PC-3 (cell line): ENCODE data around the gene SAMD9. TPM values are rescaled to one million over a fixed set of nuclear protein-coding genes. Genes with fewer than 3 reads are reported as not detected.

ENCODE experiments used
- ATAC-seq: fragments of 200-7000 bp; cut with Tn5 transposase; 2 replicates; pipeline ENCODE4 v1.9.1; 2020; ENCODE audit warnings: mild to moderate bottlenecking, moderate library complexity
- BruUV-seq: library from RNA; stranded (reverse); fragments of 400-500 nt; replicated peaks from 2 replicates; lab custom pipeline; 2021; lab: Mats Ljungman, UMichigan
- CTCF ChIA-PET: fragments of 300-600 bp; sonication (Branson Sonifier 250); formaldehyde crosslinking; loops from one replicate; lab custom pipeline; 2022; ENCODE audit warnings: antibody characterized with exemption; lab: Charles Lee
- POLR2A ChIA-PET: fragments of 300-600 bp; sonication (Branson Sonifier 250); formaldehyde crosslinking; loops from one replicate; lab custom pipeline; 2022; ENCODE audit warnings: antibody characterized with exemption; ENCODE audit not compliant: unreplicated experiment; lab: Charles Lee
- DNase-seq: peaks from one replicate; pipeline ENCODE4 v3.0.0-alpha.2; 2015
- H2AFZ ChIP-seq: fragments of 300-600 bp; sonication (generic); 2 replicates; pipeline ENCODE4 v1.6.0; 2016; ENCODE audit warnings: antibody characterized with exemption, low read length
- H3F3A ChIP-seq: fragments of 300-600 bp; sonication (generic); one replicate; pipeline ENCODE4 v1.6.0; 2017; ENCODE audit warnings: antibody characterized with exemption, low read length, control low read depth, mild to moderate bottlenecking; ENCODE audit not compliant: unreplicated experiment
- H3K27ac ChIP-seq: fragments of 300-600 bp; sonication (generic); 2 replicates; pipeline ENCODE4 v1.5.1; 2016; ENCODE audit warnings: mild to moderate bottlenecking, low read length
- H3K27me3 ChIP-seq: fragments of 300-600 bp; sonication (generic); 2 replicates; pipeline ENCODE4 v1.6.1; 2016; ENCODE audit warnings: low read length, mixed read lengths
- H3K36me3 ChIP-seq: fragments of 300-600 bp; sonication (generic); 2 replicates; pipeline ENCODE4 v1.6.1; 2016; ENCODE audit warnings: low read depth, mixed run types, low read length, mixed read lengths
- H3K4me1 ChIP-seq: fragments of 300-600 bp; sonication (generic); 2 replicates; pipeline ENCODE4 v1.5.1; 2016; ENCODE audit warnings: low read length; ENCODE audit not compliant: insufficient read depth
- H3K4me2 ChIP-seq: fragments of 300-600 bp; sonication (generic); 2 replicates; pipeline ENCODE4 v1.6.0; 2016; ENCODE audit warnings: low read length
- H3K4me3 ChIP-seq: fragments of 300-600 bp; sonication (generic); 2 replicates; pipeline ENCODE4 v1.5.1; 2016; ENCODE audit warnings: mild to moderate bottlenecking, low read length, mixed read lengths
- H3K79me2 ChIP-seq: fragments of 300-600 bp; sonication (generic); 2 replicates; pipeline ENCODE4 v1.6.1; 2017; ENCODE audit warnings: low read length, mixed read lengths
- H3K9ac ChIP-seq: fragments of 300-600 bp; sonication (generic); 2 replicates; pipeline ENCODE4 v1.6.0; 2016; ENCODE audit warnings: mild to moderate bottlenecking, low read length
- H3K9me2 ChIP-seq: fragments of 300-600 bp; sonication (generic); replicated peaks from 2 replicates; pipeline ENCODE4 v1.6.1; 2016; ENCODE audit warnings: mixed run types, low read length, mixed read lengths
- H3K9me3 ChIP-seq: fragments of 300-600 bp; sonication (generic); 2 replicates; pipeline ENCODE4 v1.6.1; 2016; ENCODE audit warnings: low read length, mixed read lengths
- H4K20me1 ChIP-seq: fragments of 300-600 bp; sonication (generic); 2 replicates; pipeline ENCODE4 v1.6.1; 2016; ENCODE audit warnings: low read length, mixed read lengths
- EZH2 ChIP-seq: fragments of 300-600 bp; sonication (generic); IDR thresholded peaks from one replicate; pipeline ENCODE4 v1.6.1; 2017; ENCODE audit warnings: antibody characterized with exemption, mild to moderate bottlenecking, low read length; ENCODE audit not compliant: unreplicated experiment
- EZH2phosphoT487 ChIP-seq: fragments of 300-600 bp; sonication (generic); IDR thresholded peaks from 2 replicates; pipeline ENCODE4 v1.6.1; 2018; ENCODE audit warnings: mild to moderate bottlenecking, antibody characterized with exemption, low read length, borderline replicate concordance
- intact Hi-C: fragments of 100-400 bp; cut with micrococcal nuclease; formaldehyde crosslinking; loops from 2 replicates; pipeline ENCODE4 v1.9.0; 2023
- total RNA-seq: library from RNA; depleted of rRNA; stranded (reverse); fragments of >200 nt; gene quantifications from 2 replicates; pipeline ENCODE4 v1.2.3, GENCODE V29; 2014
- TF ChIP-seq, protein P1 (sequence below): fragments of 300-600 bp; sonication (generic); conservative IDR thresholded peaks from 2 replicates; pipeline ENCODE4 v1.5.1; 2017; ENCODE audit warnings: antibody characterized with exemption, low read depth, mild to moderate bottlenecking, low read length

Gene SAMD9
- total RNA-seq, 1 experiment from 2014 or later = 3.0 TPM

- H3F3A ChIP-seq = no peaks in the 10 kb centered on the region
- peak; percentile 13 for DNase-seq
- BruUV-seq = no TSS peak
Observed at GRCh38 chr7:93148144-93148543, 30.4 kb upstream of the SAMD9 start, which contains the start of gene SAMD9L. Gene SAMD9L (minus strand): TSS chr7:93148385. CDS start chr7:93135971, 12,414 bp downstream.

GRCh38 chr7:93147363-93147762 lies 29.6 kb upstream of the SAMD9 start:
- no peak overlapping the region for H3K27ac ChIP-seq
- TF ChIP-seq, protein P1, sequence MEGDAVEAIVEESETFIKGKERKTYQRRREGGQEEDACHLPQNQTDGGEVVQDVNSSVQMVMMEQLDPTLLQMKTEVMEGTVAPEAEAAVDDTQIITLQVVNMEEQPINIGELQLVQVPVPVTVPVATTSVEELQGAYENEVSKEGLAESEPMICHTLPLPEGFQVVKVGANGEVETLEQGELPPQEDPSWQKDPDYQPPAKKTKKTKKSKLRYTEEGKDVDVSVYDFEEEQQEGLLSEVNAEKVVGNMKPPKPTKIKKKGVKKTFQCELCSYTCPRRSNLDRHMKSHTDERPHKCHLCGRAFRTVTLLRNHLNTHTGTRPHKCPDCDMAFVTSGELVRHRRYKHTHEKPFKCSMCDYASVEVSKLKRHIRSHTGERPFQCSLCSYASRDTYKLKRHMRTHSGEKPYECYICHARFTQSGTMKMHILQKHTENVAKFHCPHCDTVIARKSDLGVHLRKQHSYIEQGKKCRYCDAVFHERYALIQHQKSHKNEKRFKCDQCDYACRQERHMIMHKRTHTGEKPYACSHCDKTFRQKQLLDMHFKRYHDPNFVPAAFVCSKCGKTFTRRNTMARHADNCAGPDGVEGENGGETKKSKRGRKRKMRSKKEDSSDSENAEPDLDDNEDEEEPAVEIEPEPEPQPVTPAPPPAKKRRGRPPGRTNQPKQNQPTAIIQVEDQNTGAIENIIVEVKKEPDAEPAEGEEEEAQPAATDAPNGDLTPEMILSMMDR = no peak
- TF ChIP-seq EZH2 (no peak), EZH2phosphoT487 (no peak)
- peak overlapping the region; percentile 47 for H3K9ac ChIP-seq
- H3K36me3 ChIP-seq = no peaks in the 10 kb centered on the region
- peak overlapping the region; percentile 96 for H3K4me2 ChIP-seq
- no peaks in the 10 kb centered on the region for H3K27me3 ChIP-seq
- H2AFZ ChIP-seq = peak overlapping the region; percentile 92
- H3K4me1 ChIP-seq = peaks cover 40% of the 10 kb centered on the region
- no peaks in the 10 kb centered on the region for H4K20me1 ChIP-seq
- BruUV-seq = no TSS peak
- H3K9me2 ChIP-seq = no peaks in the 10 kb centered on the region
- no peaks in the 10 kb centered on the region for H3K79me2 ChIP-seq
- intact Hi-C loops = loop anchor here (2.0 kb wide), 1 partner anchor 29 kb away; no protein-coding TSS in a partner anchor
- CTCF ChIA-PET = no interaction called here
- POLR2A ChIA-PET = no interaction called here
- H3K4me3 ChIP-seq = peak overlapping the region; percentile 74
- no peaks in the 10 kb centered on the region for H3K9me3 ChIP-seq
- no peaks in the 10 kb centered on the region for H3F3A ChIP-seq
- peak; percentile 48 for ATAC-seq
- DNase-seq = peak; percentile 41

More at GRCh38 chr7:93148144-93148543, 30.4 kb upstream of the SAMD9 start, which contains the start of gene SAMD9L:
- Histone ChIP-seq H3K79me2 (no peaks in the 10 kb centered on the region), H3K9ac (peak within 1 kb of the TSS; percentile 47), H4K20me1 (no peaks in the 10 kb centered on the region), H3K36me3 (no peaks in the 10 kb centered on the region), H3K27ac (no peak within 1 kb of the TSS), H2AFZ (peak within 1 kb of the TSS; percentile 92), H3K9me2 (no peaks in the 10 kb centered on the region), H3K4me1 (peaks cover 36% of the 10 kb centered on the region), H3K27me3 (no peaks in the 10 kb centered on the region), H3K9me3 (no peaks in the 10 kb centered on the region), H3K4me3 (peak within 1 kb of the TSS; percentile 74), H3K4me2 (peak within 1 kb of the TSS; percentile 96)
- TF ChIP-seq EZH2 = no peak
- TF ChIP-seq, protein P1 = no peak
- TF ChIP-seq EZH2phosphoT487 = no peak
- ATAC-seq = no peak; the same call in 1 of the 2 replicates
- POLR2A ChIA-PET = no interaction called here
- intact Hi-C loops = no loop called here
- CTCF ChIA-PET = no interaction called here

- no TSS peak for BruUV-seq
- no peak for DNase-seq
- intact Hi-C loops = loop anchor here (2.0 kb wide), 1 partner anchor 28 kb away; no protein-coding TSS in a partner anchor
- no peaks in the 10 kb centered on the region for H3K27me3 ChIP-seq
- peak overlapping the region; percentile 92 for H2AFZ ChIP-seq
- ATAC-seq = no peak
- no peak for TF ChIP-seq EZH2phosphoT487
- TF ChIP-seq, protein P1 = no peak
- no peak for TF ChIP-seq EZH2
- H4K20me1 ChIP-seq = no peaks in the 10 kb centered on the region
- H3F3A ChIP-seq = no peaks in the 10 kb centered on the region
- H3K9ac ChIP-seq = no peak overlapping the region
- no peaks in the 10 kb centered on the region for H3K79me2 ChIP-seq
- no peaks in the 10 kb centered on the region for H3K36me3 ChIP-seq
- H3K27ac ChIP-seq = no peak overlapping the region
- H3K4me1 ChIP-seq = peaks cover 47% of the 10 kb centered on the region
- no peaks in the 10 kb centered on the region for H3K9me2 ChIP-seq
- H3K9me3 ChIP-seq = no peaks in the 10 kb centered on the region
- H3K4me3 ChIP-seq = peak overlapping the region; percentile 74; the same call in 1 of the 2 replicates
- ChIA-PET CTCF (no interaction called here), POLR2A (no interaction called here)
- peak overlapping the region; percentile 96 for H3K4me2 ChIP-seq
Observed at GRCh38 chr7:93146472-93147141, 28.8 kb upstream of the SAMD9 start.
